ENCODE results near the gene LZTFL1. TPM values are rescaled to one million over a fixed set of nuclear protein-coding genes. Genes with fewer than 3 reads are reported as not detected.

The LZTFL1 gene
- total and polyA plus RNA-seq, 8 donors: 3.8 to 62.4 (median 8.0) TPM

GRCh38 chr3:45814322-45814721 is 27.6 kb downstream of the LZTFL1 start:
- no peaks in the 10 kb centered on the region for H3K27me3 ChIP-seq
- peaks cover 0 to 35% (median 15%) of the 10 kb centered on the region in 4 donors for H3K4me1 ChIP-seq
- WGBS, 5 donors: 92 to 98% (median 93%) methylated on average over 4 of the region's 4 CpGs
- H3K27ac ChIP-seq: no peak overlapping the region
- peaks cover 0 to 6% (median 0%) of the 10 kb centered on the region in 4 donors for H3K9me3 ChIP-seq
- TF ChIP-seq POLR2AphosphoS5 (IDR thresholded peaks at IDR 0.05) (no peak), EP300 (IDR thresholded peaks at IDR 0.05) (no peak), CTCF (IDR thresholded peaks at IDR 0.05) (no peak), POLR2A (IDR thresholded peaks at IDR 0.05) (no peak)
- no peak overlapping the region for H3K4me3 ChIP-seq
- intact Hi-C loops (cut with DNase I; ENCODE audit: low total_unique reads): no loop called here
- no peak for DNase-seq
- H3K36me3 ChIP-seq: peaks cover 0 to 5% (median 1%) of the 10 kb centered on the region in 4 donors

GRCh38 chr3:45807681-45808540 is 34.0 kb downstream of the LZTFL1 start:
- 75 to 83% (median 82%) methylated on average over 10 of the region's 10 CpGs for WGBS, 5 donors
- H3K27me3 ChIP-seq: no peaks in the 10 kb centered on the region
- intact Hi-C loops (cut with DNase I; ENCODE audit: low total_unique reads): no loop called here
- H3K4me1 ChIP-seq: peaks cover 0 to 14% (median 0%) of the 10 kb centered on the region in 4 donors
- no peak for DNase-seq
- H3K36me3 ChIP-seq: peaks cover 0 to under 1% (median 0%) of the 10 kb centered on the region in 4 donors
- H3K27ac ChIP-seq: peak overlapping the region in 1 of 5 donors; percentile 63
- TF ChIP-seq POLR2AphosphoS5 (IDR thresholded peaks at IDR 0.05): no peak
- no peak for TF ChIP-seq POLR2A (IDR thresholded peaks at IDR 0.05)
- TF ChIP-seq CTCF (IDR thresholded peaks at IDR 0.05): no peak
- no peak for TF ChIP-seq EP300 (IDR thresholded peaks at IDR 0.05)
- no peaks in the 10 kb centered on the region for H3K9me3 ChIP-seq
- H3K4me3 ChIP-seq: no peak overlapping the region

- H3K27me3 ChIP-seq: no peaks in the 10 kb centered on the region
- TF ChIP-seq CTCF (IDR thresholded peaks at IDR 0.05) (no peak), POLR2AphosphoS5 (IDR thresholded peaks at IDR 0.05) (no peak), POLR2A (IDR thresholded peaks at IDR 0.05) (no peak), EP300 (IDR thresholded peaks at IDR 0.05) (no peak)
- no peak overlapping the region for H3K4me3 ChIP-seq
- intact Hi-C loops (cut with DNase I; ENCODE audit: low total_unique reads): no loop called here
- WGBS, 5 donors: 87 to 96% (median 91%) methylated on average over 3 of the region's 3 CpGs
- H3K36me3 ChIP-seq: no peaks in the 10 kb centered on the region
- H3K9me3 ChIP-seq: no peaks in the 10 kb centered on the region
- H3K4me1 ChIP-seq: peaks cover 0 to 14% (median 0%) of the 10 kb centered on the region in 4 donors
- H3K27ac ChIP-seq: peak overlapping the region in 1 of 5 donors; percentile 63
- no peak for DNase-seq
Measured at GRCh38 chr3:45807133-45807532, 34.8 kb downstream of the LZTFL1 start.

GRCh38 chr3:45806072-45806471 is 35.8 kb downstream of the LZTFL1 start:
- Histone ChIP-seq H3K4me3 (no peak overlapping the region), H3K36me3 (no peaks in the 10 kb centered on the region)

More at GRCh38 chr3:45806072-45806471, 35.8 kb downstream of the LZTFL1 start:
- H3K27me3 ChIP-seq: no peaks in the 10 kb centered on the region
- no peaks in the 10 kb centered on the region for H3K9me3 ChIP-seq
- TF ChIP-seq CTCF (IDR thresholded peaks at IDR 0.05) (no peak), POLR2AphosphoS5 (IDR thresholded peaks at IDR 0.05) (no peak), EP300 (IDR thresholded peaks at IDR 0.05) (no peak), POLR2A (IDR thresholded peaks at IDR 0.05) (no peak)
- H3K4me1 ChIP-seq: peaks cover 0 to 14% (median 0%) of the 10 kb centered on the region in 4 donors
- no peak for DNase-seq
- intact Hi-C loops (cut with DNase I; ENCODE audit: low total_unique reads): no loop called here
- 91 to 94% (median 92%) methylated on average over 3 of the region's 3 CpGs for WGBS, 5 donors
- no peak overlapping the region for H3K27ac ChIP-seq
